HepG2 (cell line): ENCODE measurements around the gene KCTD19. TPM values are rescaled to one million over a fixed set of nuclear protein-coding genes. Genes with fewer than 3 reads are reported as not detected.

ENCODE experiments used
- DR1 ChIP-seq: sonication (generic); formaldehyde crosslinking; IDR thresholded peaks from 2 replicates; pipeline ENCODE4 v1.8.0; 2021; ENCODE audit warnings: mild to moderate bottlenecking, missing genetic modification reagents, inconsistent platforms
- EED ChIP-seq: sonication (generic); formaldehyde crosslinking; IDR thresholded peaks from 2 replicates; pipeline ENCODE4 v1.5.0; 2020; ENCODE audit warnings: mild to moderate bottlenecking, missing genetic modification reagents
- GRHL1 ChIP-seq: sonication (generic); formaldehyde crosslinking; conservative IDR thresholded peaks from 2 replicates; pipeline ENCODE4 v1.8.0; 2022; ENCODE audit warnings: missing genetic modification reagents
- GZF1 ChIP-seq: sonication (generic); formaldehyde crosslinking; IDR thresholded peaks from 2 replicates; pipeline ENCODE4 v1.5.1; 2020; ENCODE audit warnings: mild to moderate bottlenecking, missing genetic modification reagents
- HNRNPLL ChIP-seq: fragments of 200-400 bp; formaldehyde crosslinking; IDR thresholded peaks from 2 replicates; pipeline ENCODE4 v1.6.1; 2017; ENCODE audit warnings: mild to moderate bottlenecking, low read depth, low read length; ENCODE audit not compliant: poor library complexity, severe bottlenecking
- MTF2 ChIP-seq: sonication (generic); formaldehyde crosslinking; IDR thresholded peaks from 2 replicates; pipeline ENCODE4 v1.5.0; 2020; ENCODE audit warnings: missing genetic modification reagents, borderline replicate concordance
- NR2C2 ChIP-seq: sonication (generic); formaldehyde crosslinking; IDR thresholded peaks from 2 replicates; pipeline ENCODE4 v1.4.0; 2020; ENCODE audit warnings: missing genetic modification reagents, mild to moderate bottlenecking, moderate library complexity, borderline replicate concordance
- RERE ChIP-seq: IDR thresholded peaks from 2 replicates; pipeline ENCODE4 v1.6.1; 2016; ENCODE audit warnings: low read depth, missing genetic modification reagents, missing compliant biosample characterization
- TCF12 ChIP-seq, 2 experiments: fragments of 450-650 bp in 1 of 2; sonication (generic) in 1 of 2; formaldehyde crosslinking in 1 of 2; IDR thresholded peaks; 2 replicates each; pipeline versions ENCODE4 v1.6.1 to v1.8.0; 2017 to 2022; ENCODE audit warnings: antibody characterized with exemption in 1 of 2, mild to moderate bottlenecking in 1 of 2, missing genetic modification reagents in 1 of 2, moderate library complexity in 1 of 2
- TMF1 ChIP-seq: sonication (generic); formaldehyde crosslinking; IDR thresholded peaks from 2 replicates; pipeline ENCODE4 v1.8.1; 2022; ENCODE audit warnings: low read depth, missing genetic modification reagents
- ZBED4 ChIP-seq: sonication (generic); formaldehyde crosslinking; IDR thresholded peaks from 2 replicates; pipeline ENCODE4 v1.4.0; 2020; ENCODE audit warnings: missing genetic modification reagents, borderline replicate concordance
- ZMYM2 ChIP-seq: sonication (generic); formaldehyde crosslinking; IDR thresholded peaks from 2 replicates; pipeline ENCODE4 v1.8.0; 2022; ENCODE audit warnings: mild to moderate bottlenecking, missing genetic modification reagents
- ZNF326 ChIP-seq: sonication (generic); formaldehyde crosslinking; IDR thresholded peaks from 2 replicates; pipeline ENCODE4 v1.4.0; 2020; ENCODE audit warnings: missing genetic modification reagents, borderline replicate concordance
- ZNF333 ChIP-seq: sonication (generic); formaldehyde crosslinking; IDR thresholded peaks from 2 replicates; pipeline ENCODE4 v1.4.0; 2020; ENCODE audit warnings: mild to moderate bottlenecking, missing genetic modification reagents, borderline replicate concordance
- ZNF703 ChIP-seq: sonication (generic); formaldehyde crosslinking; IDR thresholded peaks from 2 replicates; pipeline ENCODE4 v1.5.1; 2020; ENCODE audit warnings: missing genetic modification reagents, mild to moderate bottlenecking, moderate library complexity, borderline replicate concordance
- ZNF709 ChIP-seq: sonication (generic); formaldehyde crosslinking; IDR thresholded peaks from 2 replicates; pipeline ENCODE4 v1.5.0; 2020; ENCODE audit warnings: mild to moderate bottlenecking, missing genetic modification reagents
- ZNF737 ChIP-seq: sonication (generic); formaldehyde crosslinking; IDR thresholded peaks from 2 replicates; pipeline ENCODE4 v1.5.0; 2020; ENCODE audit warnings: missing genetic modification reagents, mild to moderate bottlenecking, borderline replicate concordance
- polyA plus RNA-seq, 8 experiments: library from polyadenylated mRNA; depleted of rRNA in 3 of 8; stranded (reverse) in 7 of 8; unstranded in 1 of 8; fragments of >200 nt; fragmentation: Illumina TruSeq in 4 of 8; extraction: Trizol in 4 of 8; gene quantifications; 2 replicates each; pipeline versions ENCODE4 v1.2.1 to v1.2.3, GENCODE V29; 2011 to 2016; ENCODE audit warnings: low read depth in 4 of 8, missing spikeins in 1 of 8, mixed read lengths in 1 of 8; ENCODE audit not compliant: insufficient read depth in 1 of 8
- total RNA-seq, 5 experiments: library from RNA; depleted of rRNA; stranded (reverse); fragments of >200 nt; fragmentation: Illumina TruSeq; extraction: Trizol; gene quantifications; 2 replicates each; pipeline ENCODE4 v1.2.3, GENCODE V29; 2016; ENCODE audit warnings: low read depth in 1 of 5

The KCTD19 gene
- total and polyA plus RNA-seq, 2 of the 13 experiments (the other 11 are each of a cell fraction or from before 2014, with no cell fraction given): not detected

- TF ChIP-seq DR1 (CRISPR knock-in tag): no peak
- TF ChIP-seq ZNF709 (CRISPR knock-in tag): no peak
- no peak for TF ChIP-seq NR2C2 (CRISPR knock-in tag)
- TF ChIP-seq GZF1: no peak
- 0 out of 2 replicates have a peak, but pooled peaks have one; percentile 8 for TF ChIP-seq EED (CRISPR knock-in tag)
- no peak for TF ChIP-seq MTF2 (CRISPR knock-in tag)
- no peak for TF ChIP-seq ZNF333
- no peak for TF ChIP-seq TMF1 (CRISPR knock-in tag)
- TF ChIP-seq ZMYM2: no peak
- TF ChIP-seq RERE (CRISPR knock-in tag): no peak
- no peak for TF ChIP-seq ZNF737
- no peak for TF ChIP-seq ZNF326 (CRISPR knock-in tag)
- TF ChIP-seq ZNF703: no peak
- no peak for TF ChIP-seq ZBED4 (CRISPR knock-in tag)
- TF ChIP-seq GRHL1 (CRISPR knock-in tag): no peak
- no peak for TF ChIP-seq TCF12 (IDR thresholded peaks at IDR 0.05)
- 0 out of 2 replicates have a peak, but pooled peaks have one; percentile 35 for TF ChIP-seq TCF12 (CRISPR knock-in tag; IDR thresholded peaks at IDR 0.05)
- TF ChIP-seq HNRNPLL: no peak
These were observed 48.4 kb downstream of the KCTD19 start (continued) for GRCh38 chr16:67277999-67278772.
